SKM-1 treated with dmso at 0.1 percent for 144 hours (cell line): Measurements from ENCODE around the gene ETV4.
A peak's percentile ranks its signal among the peaks of the same experiment; 100 is the strongest.

Experiments used
- DNase-seq: peaks from one replicate; lab custom pipeline; 2025; ENCODE audit not compliant: unreplicated experiment; lab: John Stamatoyannopoulos, UW

The ETV4 gene

DNA sequence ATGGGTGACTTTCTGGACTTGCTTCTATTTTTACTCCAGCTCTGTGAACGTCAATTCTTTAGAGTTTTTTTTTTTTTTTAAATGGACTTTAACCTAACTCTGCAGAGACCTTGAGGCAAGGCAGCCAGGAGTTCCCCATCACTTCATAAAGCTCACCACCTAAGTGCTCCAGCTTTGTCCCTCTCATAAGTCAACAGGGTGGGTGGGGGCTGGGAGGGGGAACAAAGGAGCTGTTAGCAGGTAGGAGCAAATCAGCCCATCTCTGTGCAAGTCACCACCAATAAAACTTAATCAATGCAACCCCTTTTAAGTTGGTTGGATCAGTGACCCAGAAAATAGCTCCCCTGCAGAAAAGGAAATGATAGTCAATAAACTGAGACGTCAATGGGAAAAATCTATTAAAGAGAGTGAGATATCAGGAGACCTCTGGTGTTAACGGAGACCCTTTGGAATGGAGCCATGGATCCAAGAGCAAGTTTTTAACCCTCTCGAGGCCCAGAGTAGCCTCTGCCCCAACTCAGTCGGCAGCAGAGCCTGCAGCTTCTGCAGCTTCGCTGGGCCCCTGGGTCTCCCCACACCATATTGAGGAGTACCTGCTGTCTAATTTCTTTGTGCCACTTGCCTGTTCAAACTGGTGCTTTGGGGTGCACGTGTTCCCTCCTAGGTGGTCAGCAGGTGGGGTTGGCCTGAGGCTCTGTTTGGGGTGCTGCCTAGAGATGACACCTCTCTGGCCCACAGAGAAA lies 27.6 kb upstream of the ETV4 start:
- DNase-seq, result no peak

- no peak for DNase-seq
These were observed 26.3 kb upstream of the ETV4 start for GRCh38 chr17:43572368-43572980.

- DNase-seq, result no peak
These were observed 24.4 kb upstream of the ETV4 start for GRCh38 chr17:43570518-43570928.

GRCh38 chr17:43568506-43569082 lies 22.5 kb upstream of the ETV4 start:
- no peak for DNase-seq

GRCh38 chr17:43563600-43564594 lies 17.8 kb upstream of the ETV4 start:
- DNase-seq, result no peak

DNA sequence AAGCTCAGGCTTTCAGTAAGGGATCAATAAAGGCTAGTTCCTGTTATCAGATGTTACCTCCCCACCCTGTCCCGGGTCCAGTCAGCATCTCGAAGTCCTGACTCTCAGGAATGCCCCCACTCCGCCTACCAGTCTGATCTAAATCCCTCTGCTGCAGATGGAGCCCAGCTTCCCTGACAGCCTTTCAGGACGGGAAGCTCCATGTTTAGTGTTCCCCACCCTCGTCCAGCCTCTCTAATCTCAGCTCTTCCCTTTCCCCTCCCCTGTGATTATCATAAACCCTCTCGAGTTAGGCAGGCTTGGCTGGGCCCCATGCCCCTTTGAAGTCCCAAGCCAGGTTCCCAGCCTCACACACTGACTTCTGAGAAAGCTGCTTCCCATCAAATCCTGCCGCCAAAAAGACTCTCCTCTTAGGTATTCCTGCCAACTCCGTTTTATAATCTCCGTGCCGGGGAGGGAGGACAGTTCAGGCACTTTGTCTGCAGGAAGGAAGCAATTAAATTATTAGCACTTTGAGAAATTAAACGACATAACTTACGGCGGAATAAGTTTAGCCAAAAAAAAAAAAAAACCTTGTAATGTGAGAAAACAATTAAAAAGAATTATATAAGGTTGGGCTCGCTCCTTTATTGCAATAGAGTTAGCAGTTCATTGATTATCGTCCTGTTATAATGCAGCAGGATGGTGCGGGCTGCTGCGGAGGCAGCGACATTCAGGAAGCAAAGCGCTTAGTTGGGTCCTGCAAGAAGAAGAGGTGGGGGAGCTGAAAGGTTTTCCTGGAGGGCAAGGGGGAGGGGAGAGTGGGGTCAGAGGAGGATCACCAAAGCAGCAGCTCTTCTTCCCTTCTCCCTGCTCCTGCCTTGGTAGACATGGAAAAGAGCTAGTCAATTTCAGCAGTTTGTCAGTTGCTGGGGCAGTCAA lies 16.8 kb upstream of the ETV4 start:
- no peak for DNase-seq

DNA sequence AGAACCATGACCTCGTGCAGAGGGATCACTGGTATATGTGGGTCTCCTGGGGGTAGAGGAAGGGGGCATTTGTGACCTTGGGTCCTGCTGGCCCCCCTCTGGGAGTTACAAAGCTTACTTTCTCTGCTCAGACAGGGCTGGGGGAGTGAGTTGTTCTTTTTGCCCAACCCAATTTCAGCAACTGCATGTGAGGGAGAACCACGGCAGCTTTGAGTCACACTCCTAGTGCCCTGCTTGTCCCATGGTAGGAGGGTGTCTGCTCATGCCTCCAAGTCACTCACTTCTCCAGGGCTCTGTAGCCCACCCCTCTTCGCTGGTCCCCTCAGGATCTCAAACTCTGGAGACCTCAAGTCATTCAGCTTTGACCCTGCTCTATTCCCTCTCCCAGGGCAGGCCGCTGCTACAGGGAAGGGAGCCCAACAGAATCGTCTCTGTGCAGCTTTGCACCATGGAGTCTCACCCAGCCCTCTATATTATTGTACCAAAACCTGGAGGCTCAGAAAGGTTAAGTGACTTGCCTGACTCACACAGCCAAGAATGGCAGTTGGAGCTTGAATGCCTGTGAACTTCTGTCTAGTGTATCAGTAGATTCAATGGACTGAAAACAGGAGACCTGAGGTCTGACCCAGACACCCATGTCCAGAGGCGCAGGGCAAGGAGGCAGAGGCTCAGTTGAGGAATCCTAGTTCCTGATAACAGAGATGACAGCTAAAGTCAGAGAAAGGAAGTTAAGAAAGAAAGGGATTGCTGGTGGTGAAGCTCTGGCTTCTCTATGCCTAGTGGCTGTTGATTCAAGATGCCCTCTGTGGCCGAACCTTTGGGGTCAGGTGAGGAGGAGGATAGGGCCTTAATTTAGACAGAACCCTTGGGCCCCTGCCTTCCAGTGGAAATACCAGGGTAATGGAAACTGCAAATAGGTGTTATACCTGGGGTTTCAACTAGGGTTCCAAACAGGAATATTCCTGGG lies 14.6 kb upstream of the ETV4 start:
- DNase-seq, result peak; percentile 22

GRCh38 chr17:43559161-43559816 lies 13.1 kb upstream of the ETV4 start:
- DNase-seq, result no peak

GRCh38 chr17:43558805-43559160 lies 12.6 kb upstream of the ETV4 start:
- DNase-seq, result no peak

- DNase-seq, result peak; percentile 80
These were observed 10.2 kb upstream of the ETV4 start for GRCh38 chr17:43556292-43556691.

DNA sequence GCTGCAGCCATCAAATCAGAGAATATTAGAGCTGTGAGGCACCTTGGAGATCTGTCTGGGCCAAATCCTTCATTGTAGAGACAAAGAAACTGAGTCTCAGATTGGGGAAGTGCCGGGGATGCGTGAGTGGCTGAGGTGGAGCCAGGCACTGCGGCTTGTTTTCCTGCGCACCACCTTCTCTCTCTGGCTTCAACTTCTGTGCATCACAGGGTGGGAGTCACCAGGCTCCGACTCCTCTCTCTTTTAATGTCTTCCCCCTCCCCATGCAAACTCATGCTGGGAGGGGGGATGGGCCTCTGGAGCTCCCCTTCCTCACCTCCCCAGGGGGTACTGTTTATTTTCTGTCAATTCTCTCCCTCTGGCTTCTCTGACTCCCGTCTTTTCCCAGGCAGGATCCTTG lies 8.7 kb upstream of the ETV4 start:
- no peak for DNase-seq

DNA sequence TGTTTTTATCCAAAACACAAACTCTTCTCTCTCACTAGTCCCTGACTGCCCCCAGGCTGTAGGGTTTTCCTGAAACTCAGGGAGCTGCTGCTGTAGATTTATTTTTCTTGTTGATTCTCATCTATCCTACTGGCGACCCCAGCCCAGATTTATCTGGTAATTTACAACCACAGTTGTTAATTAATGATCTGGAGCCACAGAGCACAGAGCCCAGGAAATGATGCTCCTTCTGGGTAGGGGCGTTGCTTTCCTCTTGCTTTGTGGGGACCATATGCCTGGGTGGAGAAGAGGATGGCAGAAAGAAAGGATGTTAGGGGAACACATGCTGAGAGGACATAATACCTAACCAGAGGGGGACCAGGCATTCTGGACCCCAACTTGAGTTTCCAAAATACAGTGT lies 7.4 kb upstream of the ETV4 start:
- no peak for DNase-seq

- no peak for DNase-seq
These were observed 6.2 kb upstream of the ETV4 start for GRCh38 chr17:43552229-43552837.

DNA sequence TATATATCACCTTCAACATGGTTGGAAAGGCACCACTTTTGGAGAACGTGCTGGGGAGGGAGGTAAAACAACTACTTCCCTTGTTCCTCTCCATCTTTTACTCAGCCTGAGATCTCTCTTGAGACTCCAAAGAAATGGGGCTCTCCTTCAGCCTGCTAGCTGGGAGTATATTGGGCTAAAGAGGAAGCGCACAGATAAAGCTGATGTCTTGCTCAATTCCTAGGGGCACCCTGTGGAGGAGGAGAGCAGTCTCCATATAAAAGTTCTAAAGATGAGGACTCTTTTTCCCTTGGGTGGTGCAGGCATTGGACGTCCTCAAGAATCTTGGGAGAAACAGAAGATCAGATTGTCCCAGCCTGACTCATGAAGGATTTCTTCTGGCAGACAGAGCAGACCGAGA lies 4.6 kb upstream of the ETV4 start:
- peak; percentile 66 for DNase-seq

GRCh38 chr17:43549496-43549895 lies 3.4 kb upstream of the ETV4 start:
- no peak for DNase-seq

DNA sequence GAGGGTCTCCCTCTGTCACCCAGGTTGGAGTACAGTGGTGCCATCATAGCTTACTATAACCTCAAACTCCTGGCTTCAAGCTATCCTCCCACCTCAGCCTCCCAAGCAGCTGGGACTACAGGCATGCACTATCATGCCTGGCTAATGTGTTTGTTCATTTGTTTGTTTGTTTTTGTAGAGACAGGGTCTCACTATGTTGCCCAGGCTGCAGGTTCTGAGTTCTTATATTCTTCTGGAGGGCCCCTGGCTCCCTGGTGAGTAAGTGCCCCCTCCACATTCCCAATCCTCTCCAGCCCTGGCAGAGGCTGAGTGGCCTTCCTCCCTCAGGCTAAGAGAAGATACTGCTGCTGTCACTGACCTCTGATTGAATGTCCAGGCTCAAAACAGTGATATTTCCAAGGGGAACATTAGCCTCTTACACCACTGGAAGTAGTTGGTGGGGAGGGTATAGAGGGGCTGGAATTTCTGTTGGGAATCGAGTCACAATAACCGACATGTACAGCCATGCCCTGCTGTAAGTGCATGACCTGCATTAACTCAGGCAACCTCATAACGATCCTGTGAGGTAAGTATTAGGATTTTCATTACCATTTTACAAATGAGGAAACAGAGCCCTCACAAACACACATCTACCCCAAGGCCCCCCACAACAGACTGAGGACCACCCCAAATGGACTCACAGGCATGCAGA lies 2.7 kb upstream of the ETV4 start:
- DNase-seq, result no peak

- no peak for DNase-seq
These were observed 1.6 kb upstream of the ETV4 start for GRCh38 chr17:43547659-43548256.
